H9 (cell line): Measurements from ENCODE around the gene METTL4. TPM values are rescaled to one million over a fixed set of nuclear protein-coding genes. Genes with fewer than 3 reads are reported as not detected.

Experiments used
- DNase-seq: peaks from one replicate; pipeline ENCODE4 v3.0.0-alpha.2; 2017
- H2AFZ ChIP-seq: one replicate; pipeline ENCODE4 v1.6.1; 2013; ENCODE audit warnings: mild to moderate bottlenecking, low read length, control low read depth, moderate library complexity
- H2AK5ac ChIP-seq: 2 replicates; pipeline ENCODE4 v1.6.1; 2013; ENCODE audit warnings: low read length, control low read depth, mixed read lengths; ENCODE audit not compliant: insufficient read length
- H2BK120ac ChIP-seq: one replicate; pipeline ENCODE4 v1.6.1; 2013; ENCODE audit warnings: low read depth, mild to moderate bottlenecking, low read length, control low read depth, inconsistent platforms; ENCODE audit not compliant: poor library complexity, severe bottlenecking
- H2BK12ac ChIP-seq: 2 replicates; pipeline ENCODE4 v1.6.1; 2013; ENCODE audit warnings: low read length, control low read depth, mixed read lengths, low read depth; ENCODE audit not compliant: insufficient read length
- H2BK15ac ChIP-seq: 2 replicates; pipeline ENCODE4 v1.6.1; 2013; ENCODE audit warnings: low read depth, low read length, control low read depth
- H2BK20ac ChIP-seq: one replicate; pipeline ENCODE4 v1.6.1; 2013; ENCODE audit warnings: low read depth, mild to moderate bottlenecking, low read length, control low read depth, inconsistent platforms; ENCODE audit not compliant: poor library complexity, severe bottlenecking
- H2BK5ac ChIP-seq: 2 replicates; pipeline ENCODE4 v1.6.1; 2013; ENCODE audit warnings: low read length, control low read depth, mixed read lengths; ENCODE audit not compliant: insufficient read length
- H3K14ac ChIP-seq: 2 replicates; pipeline ENCODE4 v1.6.1; 2013; ENCODE audit warnings: low read length, control low read depth; ENCODE audit not compliant: insufficient read depth
- H3K18ac ChIP-seq: 2 replicates; pipeline ENCODE4 v1.6.1; 2013; ENCODE audit warnings: low read depth, mild to moderate bottlenecking, mixed read lengths, low read length, control low read depth; ENCODE audit not compliant: insufficient read length
- H3K23ac ChIP-seq: 2 replicates; pipeline ENCODE4 v1.6.1; 2013; ENCODE audit warnings: low read length, control low read depth, mixed read lengths, low read depth; ENCODE audit not compliant: insufficient read length
- H3K23me2 ChIP-seq: 2 replicates; pipeline ENCODE4 v1.6.1; 2013; ENCODE audit warnings: low read depth, mild to moderate bottlenecking, mixed read lengths, low read length, control low read depth; ENCODE audit not compliant: insufficient read length, poor library complexity, severe bottlenecking
- H3K27ac ChIP-seq: 2 replicates; pipeline ENCODE4 v1.5.1; 2013; ENCODE audit warnings: low read length, control low read depth, mixed read lengths, low read depth; ENCODE audit not compliant: insufficient read length
- H3K27me3 ChIP-seq: 2 replicates; pipeline ENCODE4 v1.6.1; 2013; ENCODE audit warnings: low read length, control low read depth, inconsistent platforms; ENCODE audit not compliant: insufficient read depth
- H3K4ac ChIP-seq: 2 replicates; pipeline ENCODE4 v1.6.1; 2013; ENCODE audit warnings: low read depth, mild to moderate bottlenecking, control low read depth, inconsistent platforms, low read length, moderate library complexity
- H3K4me1 ChIP-seq: 2 replicates; pipeline ENCODE4 v1.6.1; 2013; ENCODE audit warnings: low read length, control low read depth, inconsistent platforms; ENCODE audit not compliant: insufficient read depth
- H3K4me2 ChIP-seq: 2 replicates; pipeline ENCODE4 v1.6.1; 2013; ENCODE audit warnings: low read length, control low read depth, mixed read lengths; ENCODE audit not compliant: insufficient read length, insufficient read depth
- H3K56ac ChIP-seq: 2 replicates; pipeline ENCODE4 v1.6.1; 2013; ENCODE audit warnings: low read depth, mild to moderate bottlenecking, mixed read lengths, low read length, control low read depth; ENCODE audit not compliant: insufficient read length
- H3K79me1 ChIP-seq: 2 replicates; pipeline ENCODE4 v1.6.1; 2013; ENCODE audit warnings: low read depth, mild to moderate bottlenecking, moderate library complexity, low read length, control low read depth, inconsistent platforms; ENCODE audit not compliant: insufficient read depth, poor library complexity, severe bottlenecking
- H3K79me2 ChIP-seq: 2 replicates; pipeline ENCODE4 v1.6.1; 2013; ENCODE audit warnings: low read length, control low read depth, inconsistent platforms; ENCODE audit not compliant: insufficient read depth
- H3K9ac ChIP-seq: 2 replicates; pipeline ENCODE4 v1.6.1; 2013; ENCODE audit warnings: low read length, control low read depth, mixed read lengths; ENCODE audit not compliant: insufficient read length; ENCODE audit errors: extremely low read depth
- H3K9me3 ChIP-seq: one replicate; pipeline ENCODE4 v1.6.1; 2013; ENCODE audit warnings: low read depth, low read length, inconsistent platforms; ENCODE audit not compliant: control insufficient read depth
- H3T11ph ChIP-seq: one replicate; pipeline ENCODE4 v1.6.1; 2013; ENCODE audit warnings: mild to moderate bottlenecking, low read length, control low read depth, inconsistent platforms
- H4K20me1 ChIP-seq: one replicate; pipeline ENCODE4 v1.6.1; 2013; ENCODE audit not compliant: control insufficient read depth, insufficient read length, insufficient read depth
- H4K5ac ChIP-seq: 2 replicates; pipeline ENCODE4 v1.6.1; 2013; ENCODE audit warnings: low read depth, mild to moderate bottlenecking, mixed read lengths, low read length, control low read depth; ENCODE audit not compliant: insufficient read length
- H4K8ac ChIP-seq: replicated peaks from 2 replicates; pipeline ENCODE4 v1.6.1; 2013; ENCODE audit warnings: low read length, control low read depth, mixed read lengths, low read depth; ENCODE audit not compliant: insufficient read length
- H4K91ac ChIP-seq: 2 replicates; pipeline ENCODE4 v1.6.1; 2013; ENCODE audit warnings: low read depth, mild to moderate bottlenecking, moderate library complexity, mixed read lengths, low read length, control low read depth; ENCODE audit not compliant: insufficient read length
- H3K27ac Mint-ChIP-seq, 3 experiments: 2 replicates in 2 of 3; 3 replicates in 1 of 3; pipeline ENCODE4 v1.8.0; 2020 to 2021; ENCODE audit warnings: mixed read lengths in 3 of 3, mild to moderate bottlenecking in 1 of 3, moderate library complexity in 1 of 3
- H3K27me3 Mint-ChIP-seq: 2 replicates; pipeline ENCODE4 v1.8.0; 2021; ENCODE audit warnings: low read depth, mild to moderate bottlenecking, moderate library complexity, mixed read lengths
- H3K36me3 Mint-ChIP-seq, 3 experiments: 2 replicates in 2 of 3; 3 replicates in 1 of 3; pipeline ENCODE4 v1.8.0; 2020 to 2021; ENCODE audit warnings: low read depth in 3 of 3, mixed read lengths in 3 of 3; ENCODE audit not compliant: insufficient read depth in 1 of 3
- H3K4me1 Mint-ChIP-seq, 2 experiments: 2 replicates each; pipeline ENCODE4 v1.8.0; 2020; ENCODE audit warnings: mixed read lengths in 2 of 2
- H3K4me3 Mint-ChIP-seq, 2 experiments: 2 replicates in 1 of 2; 3 replicates in 1 of 2; pipeline ENCODE4 v1.8.0; 2020 to 2021; ENCODE audit warnings: mild to moderate bottlenecking in 2 of 2, mixed read lengths in 2 of 2, moderate library complexity in 1 of 2
- H3K9me3 Mint-ChIP-seq, 2 experiments: 2 replicates in 1 of 2; 3 replicates in 1 of 2; pipeline ENCODE4 v1.8.0; 2020; ENCODE audit warnings: mild to moderate bottlenecking in 2 of 2, mixed read lengths in 2 of 2, moderate library complexity in 1 of 2
- WGBS: extraction: QIAGEN DNeasy Blood & Tissue Kit; methylation state at CpG from one replicate; pipeline ENCODE4 v1.1.7; 2013; ENCODE audit warnings: missing lambda C conversion rate, low lambda C conversion rate, mixed read lengths; ENCODE audit not compliant: insufficient read length; ENCODE audit errors: extremely low coverage; 5-methylcytosine and 5-hydroxymethylcytosine counted together
- total RNA-seq: library from RNA; stranded (reverse); gene quantifications from 2 replicates; pipeline ENCODE4 v1.2.1, GENCODE V29; 2021
- TF ChIP-seq, protein P1 (sequence below): fragments of 200-600 bp; sonication (generic); conservative IDR thresholded peaks from 3 replicates; pipeline ENCODE4 v1.8.0; 2021; ENCODE audit warnings: antibody characterized with exemption, mild to moderate bottlenecking

Gene METTL4
- total RNA-seq, 1 experiment from 2014 or later, result 14.2 TPM

DNA sequence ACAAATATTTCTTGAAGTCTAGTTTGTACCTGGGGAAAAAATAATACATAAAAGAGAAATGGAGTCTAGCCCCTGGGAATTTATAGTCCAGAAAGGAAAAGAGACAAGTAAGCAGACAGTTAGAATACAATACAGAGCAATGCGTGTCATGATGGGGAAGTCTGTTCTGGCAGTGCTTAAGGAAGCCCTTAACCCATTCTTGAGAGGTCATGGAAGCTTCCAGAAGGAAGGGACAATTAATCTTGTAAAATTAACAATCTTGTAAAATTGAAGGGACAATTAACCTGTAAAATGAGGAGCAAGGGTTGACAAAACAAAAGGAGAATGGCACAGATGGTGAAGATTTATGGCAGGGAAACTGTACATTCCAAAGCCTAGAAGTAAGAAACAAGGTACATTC is 66.7 kb downstream of the METTL4 start:
- H3K4ac ChIP-seq, result no peak overlapping the region
- H3K27me3 ChIP-seq, result no peaks in the 10 kb centered on the region
- WGBS, result no CpG with 5 or more reads among the region's 1 CpG
- no peaks in the 10 kb centered on the region for H3K4me1 ChIP-seq
- H2AK5ac ChIP-seq, result no peak overlapping the region
- H3K27me3 Mint-ChIP-seq, result 0 out of 2 replicates have a peak, but pooled peaks cover 2% of the 10 kb centered on the region
- H3K9me3 ChIP-seq, result no peaks in the 10 kb centered on the region
- H3K14ac ChIP-seq, result no peak overlapping the region
- H3K4me3 Mint-ChIP-seq, result no peak overlapping the region
- H2AFZ ChIP-seq, result no peak overlapping the region
- DNase-seq, result no peak
- H3K27ac ChIP-seq, result no peak overlapping the region
- H4K91ac ChIP-seq, result no peak overlapping the region
- H3T11ph ChIP-seq, result no peak overlapping the region
- H4K20me1 ChIP-seq, result no peaks in the 10 kb centered on the region
- no peak overlapping the region for H3K27ac Mint-ChIP-seq
- no peak overlapping the region for H4K8ac ChIP-seq
- no peaks in the 10 kb centered on the region for H3K79me1 ChIP-seq
- H3K36me3 Mint-ChIP-seq, result no peaks in the 10 kb centered on the region
- TF ChIP-seq, protein P1, sequence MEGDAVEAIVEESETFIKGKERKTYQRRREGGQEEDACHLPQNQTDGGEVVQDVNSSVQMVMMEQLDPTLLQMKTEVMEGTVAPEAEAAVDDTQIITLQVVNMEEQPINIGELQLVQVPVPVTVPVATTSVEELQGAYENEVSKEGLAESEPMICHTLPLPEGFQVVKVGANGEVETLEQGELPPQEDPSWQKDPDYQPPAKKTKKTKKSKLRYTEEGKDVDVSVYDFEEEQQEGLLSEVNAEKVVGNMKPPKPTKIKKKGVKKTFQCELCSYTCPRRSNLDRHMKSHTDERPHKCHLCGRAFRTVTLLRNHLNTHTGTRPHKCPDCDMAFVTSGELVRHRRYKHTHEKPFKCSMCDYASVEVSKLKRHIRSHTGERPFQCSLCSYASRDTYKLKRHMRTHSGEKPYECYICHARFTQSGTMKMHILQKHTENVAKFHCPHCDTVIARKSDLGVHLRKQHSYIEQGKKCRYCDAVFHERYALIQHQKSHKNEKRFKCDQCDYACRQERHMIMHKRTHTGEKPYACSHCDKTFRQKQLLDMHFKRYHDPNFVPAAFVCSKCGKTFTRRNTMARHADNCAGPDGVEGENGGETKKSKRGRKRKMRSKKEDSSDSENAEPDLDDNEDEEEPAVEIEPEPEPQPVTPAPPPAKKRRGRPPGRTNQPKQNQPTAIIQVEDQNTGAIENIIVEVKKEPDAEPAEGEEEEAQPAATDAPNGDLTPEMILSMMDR, result no peak
- H2BK20ac ChIP-seq, result no peak overlapping the region
- H3K9me3 Mint-ChIP-seq, result no peaks in the 10 kb centered on the region
- H3K79me2 ChIP-seq, result no peaks in the 10 kb centered on the region
- no peak overlapping the region for H2BK120ac ChIP-seq
- no peaks in the 10 kb centered on the region for H3K4me1 Mint-ChIP-seq
- H3K18ac ChIP-seq, result no peak overlapping the region
- no peak overlapping the region for H2BK15ac ChIP-seq
- H4K5ac ChIP-seq, result no peak overlapping the region
- H3K23me2 ChIP-seq, result no peaks in the 10 kb centered on the region
- H2BK5ac ChIP-seq, result no peak overlapping the region
- H3K56ac ChIP-seq, result no peak overlapping the region
- H3K4me2 ChIP-seq, result no peak overlapping the region
- no peak overlapping the region for H2BK12ac ChIP-seq
- H3K9ac ChIP-seq, result no peak overlapping the region
- no peak overlapping the region for H3K23ac ChIP-seq
